ENCODE data around the gene NPLOC4.
"Not testable (repeated sequence)": the region's sequence is repeated elsewhere in the genome, so short reads cannot be mapped to it uniquely, and the experiment has no call there.

The NPLOC4 gene

GRCh38 chr17:81537856-81538555 is 98.9 kb downstream of the NPLOC4 start:
- peaks cover 10% of the 10 kb centered on the region for H3K27me3 Mint-ChIP-seq
- H3K4me3 Mint-ChIP-seq = no peak overlapping the region
- no peaks in the 10 kb centered on the region for H3K36me3 Mint-ChIP-seq (ENCODE audit: low read depth)
- H3K27ac Mint-ChIP-seq = no peak overlapping the region
- no peaks in the 10 kb centered on the region for H3K4me1 Mint-ChIP-seq (ENCODE audit: low read depth)
- H3K9me3 Mint-ChIP-seq = no peaks in the 10 kb centered on the region

DNA sequence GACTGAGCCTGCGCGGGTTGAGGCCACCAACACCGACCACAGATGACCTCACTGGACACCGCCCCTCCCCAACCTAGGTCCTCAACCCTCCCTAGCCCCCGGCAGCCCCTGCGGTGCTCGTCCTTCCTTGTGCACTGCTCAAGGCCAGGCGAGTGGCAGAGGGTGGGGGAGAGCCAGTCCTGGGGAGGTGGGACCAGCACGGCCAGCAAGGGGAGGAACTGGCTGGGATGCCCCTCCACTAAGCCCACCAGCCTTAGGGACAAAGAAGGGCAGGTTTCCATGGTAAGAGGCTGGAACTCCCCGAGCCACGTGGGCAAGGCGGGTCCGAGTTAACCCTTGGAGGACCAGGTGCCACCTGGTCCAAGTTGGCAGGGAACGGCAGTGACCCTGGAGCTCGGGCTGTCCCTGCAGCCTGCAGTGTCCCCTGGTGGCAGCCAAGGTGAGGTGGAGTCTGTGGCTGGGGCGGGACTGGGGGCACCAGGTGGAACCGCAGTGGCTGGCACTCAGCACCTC is 99.5 kb downstream of the NPLOC4 start:
- Mint-ChIP-seq H3K4me1 (ENCODE audit: low read depth) (no peaks in the 10 kb centered on the region), H3K9me3 (no peaks in the 10 kb centered on the region), H3K27ac (no peak overlapping the region), H3K36me3 (ENCODE audit: low read depth) (no peaks in the 10 kb centered on the region), H3K27me3 (peaks cover 10% of the 10 kb centered on the region), H3K4me3 (no peak overlapping the region)

DNA sequence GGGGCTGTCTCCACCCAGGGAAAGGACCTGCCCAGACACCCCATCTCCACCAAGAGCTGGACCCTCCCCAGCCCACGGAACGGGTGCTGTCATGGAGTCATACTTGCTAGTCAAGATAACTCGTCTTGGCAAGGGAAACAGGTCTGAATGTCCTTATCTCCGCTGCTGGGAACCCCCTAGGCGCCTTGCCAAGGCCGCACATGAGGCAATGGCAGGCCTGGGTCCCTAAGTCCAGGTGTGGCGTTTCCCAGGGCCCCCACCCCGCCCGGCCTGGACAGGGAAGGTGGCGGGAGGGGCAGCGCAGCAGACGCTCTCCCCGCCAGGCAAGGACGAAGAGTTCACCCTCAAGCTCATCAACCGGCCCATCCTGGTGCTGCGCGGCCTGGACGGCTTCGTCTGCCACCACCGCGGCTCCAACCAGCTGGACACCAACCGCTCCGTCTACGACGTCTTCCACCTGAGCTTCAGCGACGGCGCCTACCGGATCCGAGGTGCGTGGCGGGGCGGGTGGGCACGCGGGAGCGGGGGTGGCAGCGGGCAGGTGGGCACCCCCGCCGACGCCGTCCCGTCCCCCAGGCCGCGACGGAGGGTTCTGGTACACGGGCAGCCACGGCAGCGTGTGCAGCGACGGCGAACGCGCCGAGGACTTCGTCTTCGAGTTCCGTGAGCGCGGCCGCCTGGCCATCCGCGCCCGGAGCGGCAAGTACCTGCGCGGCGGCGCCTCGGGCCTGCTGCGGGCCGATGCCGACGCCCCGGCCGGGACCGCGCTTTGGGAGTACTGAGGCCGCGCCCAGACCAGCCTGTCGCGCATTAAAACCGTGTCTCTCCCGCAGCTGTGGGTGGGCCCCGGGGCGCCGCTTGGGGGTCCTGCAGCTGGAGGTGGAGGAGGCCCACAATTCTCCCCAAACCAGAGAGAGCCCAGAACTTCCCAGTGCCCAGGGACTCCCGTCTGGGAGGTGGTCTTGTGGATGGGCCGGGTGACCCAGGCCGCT is 100.3 kb downstream of the NPLOC4 start:
- Mint-ChIP-seq H3K9me3 (no peaks in the 10 kb centered on the region), H3K27ac (no peak overlapping the region), H3K4me1 (ENCODE audit: low read depth) (no peaks in the 10 kb centered on the region), H3K4me3 (no peak overlapping the region), H3K36me3 (ENCODE audit: low read depth) (no peaks in the 10 kb centered on the region), H3K27me3 (peaks cover 10% of the 10 kb centered on the region)

DNA sequence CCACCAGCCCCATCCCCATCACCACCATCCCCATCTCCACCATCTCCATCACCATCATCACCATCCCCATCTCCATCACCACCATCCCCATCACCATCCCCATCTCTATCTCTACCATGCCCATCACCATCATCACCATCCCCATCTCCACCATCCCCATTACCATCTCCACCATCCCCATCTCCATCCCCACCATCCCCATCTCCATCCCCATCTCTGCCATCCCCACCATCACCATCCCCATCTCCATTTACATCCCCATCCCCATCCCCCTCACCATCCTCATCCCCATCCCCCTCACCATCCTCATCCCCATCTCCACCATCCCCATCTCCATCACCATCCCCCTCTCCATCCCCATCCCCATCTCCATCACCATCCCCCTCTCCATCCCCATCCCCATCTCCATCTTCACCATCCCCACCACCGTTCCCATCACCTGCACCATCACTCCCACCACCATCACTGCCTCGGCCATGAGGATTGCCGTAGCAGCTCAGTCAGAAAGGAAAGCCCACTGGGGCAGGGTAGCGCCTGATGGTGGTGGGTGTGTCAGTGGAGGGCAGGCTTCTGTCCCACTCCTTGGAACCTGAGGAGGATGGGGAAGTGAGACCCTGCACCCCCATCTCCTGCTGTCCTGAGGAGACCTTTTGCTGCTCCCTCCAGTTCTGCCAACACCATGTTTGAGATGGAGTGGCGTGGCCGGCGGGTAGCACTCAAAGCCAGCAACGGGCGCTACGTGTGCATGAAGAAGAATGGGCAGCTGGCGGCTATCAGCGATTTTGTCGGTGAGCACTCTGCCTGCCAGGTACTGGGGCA is 101.2 kb downstream of the NPLOC4 start:
- Mint-ChIP-seq H3K27ac (no peak overlapping the region), H3K9me3 (no peaks in the 10 kb centered on the region), H3K4me1 (ENCODE audit: low read depth) (no peaks in the 10 kb centered on the region), H3K36me3 (ENCODE audit: low read depth) (no peaks in the 10 kb centered on the region), H3K27me3 (peaks cover 10% of the 10 kb centered on the region), H3K4me3 (no peak overlapping the region)

GRCh38 chr17:81535007-81535328 is 101.9 kb downstream of the NPLOC4 start:
- Mint-ChIP-seq H3K27ac (no peak overlapping the region), H3K27me3 (peaks cover 10% of the 10 kb centered on the region), H3K4me3 (no peak overlapping the region), H3K36me3 (ENCODE audit: low read depth) (no peaks in the 10 kb centered on the region), H3K4me1 (ENCODE audit: low read depth) (no peaks in the 10 kb centered on the region), H3K9me3 (no peaks in the 10 kb centered on the region)

DNA sequence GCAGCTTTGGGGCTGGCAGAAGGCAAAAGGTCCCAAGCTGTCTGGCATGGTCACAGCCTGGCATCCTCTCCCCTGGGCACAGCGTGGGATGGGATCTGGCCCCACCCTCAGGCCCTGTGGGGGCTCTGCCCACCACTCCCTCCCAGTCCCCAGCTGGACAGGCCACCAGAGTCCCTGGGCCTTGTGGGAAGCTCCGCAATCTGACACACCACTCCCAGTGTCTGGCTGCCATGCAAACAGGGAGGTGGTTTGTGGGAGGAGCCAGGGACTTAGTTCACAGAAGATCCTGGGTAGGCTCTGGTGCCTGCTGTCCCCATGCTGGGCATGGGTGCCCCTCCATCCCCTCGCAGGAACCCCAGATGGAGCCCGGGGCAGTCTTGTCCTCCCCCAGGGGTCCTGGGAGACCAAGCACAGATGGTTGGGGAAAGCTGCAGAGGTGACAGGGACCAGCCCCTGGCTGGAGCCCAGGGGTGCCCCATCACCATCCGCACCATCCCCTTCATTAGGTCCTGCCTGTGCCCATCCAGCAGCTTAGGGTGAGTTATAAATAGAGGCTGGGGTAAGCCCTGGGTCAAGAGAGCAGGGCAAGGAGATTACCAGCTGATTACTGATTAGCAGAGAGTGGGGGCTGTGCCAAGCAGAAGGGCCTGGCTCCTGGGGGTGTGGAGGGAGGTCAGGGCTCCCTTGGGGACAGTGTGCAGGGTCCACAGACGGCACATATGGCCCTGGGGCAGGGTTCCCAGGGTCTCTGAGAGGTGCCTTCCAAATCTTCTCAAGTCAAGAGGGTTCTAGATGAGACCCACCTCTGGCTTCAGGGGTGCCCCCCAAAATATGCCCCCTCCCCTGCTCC is 102.5 kb downstream of the NPLOC4 start:
- Mint-ChIP-seq H3K4me1 (ENCODE audit: low read depth) (no peaks in the 10 kb centered on the region), H3K27me3 (peaks cover 10% of the 10 kb centered on the region), H3K36me3 (ENCODE audit: low read depth) (no peaks in the 10 kb centered on the region), H3K27ac (no peak overlapping the region), H3K9me3 (no peaks in the 10 kb centered on the region), H3K4me3 (no peak overlapping the region)

DNA sequence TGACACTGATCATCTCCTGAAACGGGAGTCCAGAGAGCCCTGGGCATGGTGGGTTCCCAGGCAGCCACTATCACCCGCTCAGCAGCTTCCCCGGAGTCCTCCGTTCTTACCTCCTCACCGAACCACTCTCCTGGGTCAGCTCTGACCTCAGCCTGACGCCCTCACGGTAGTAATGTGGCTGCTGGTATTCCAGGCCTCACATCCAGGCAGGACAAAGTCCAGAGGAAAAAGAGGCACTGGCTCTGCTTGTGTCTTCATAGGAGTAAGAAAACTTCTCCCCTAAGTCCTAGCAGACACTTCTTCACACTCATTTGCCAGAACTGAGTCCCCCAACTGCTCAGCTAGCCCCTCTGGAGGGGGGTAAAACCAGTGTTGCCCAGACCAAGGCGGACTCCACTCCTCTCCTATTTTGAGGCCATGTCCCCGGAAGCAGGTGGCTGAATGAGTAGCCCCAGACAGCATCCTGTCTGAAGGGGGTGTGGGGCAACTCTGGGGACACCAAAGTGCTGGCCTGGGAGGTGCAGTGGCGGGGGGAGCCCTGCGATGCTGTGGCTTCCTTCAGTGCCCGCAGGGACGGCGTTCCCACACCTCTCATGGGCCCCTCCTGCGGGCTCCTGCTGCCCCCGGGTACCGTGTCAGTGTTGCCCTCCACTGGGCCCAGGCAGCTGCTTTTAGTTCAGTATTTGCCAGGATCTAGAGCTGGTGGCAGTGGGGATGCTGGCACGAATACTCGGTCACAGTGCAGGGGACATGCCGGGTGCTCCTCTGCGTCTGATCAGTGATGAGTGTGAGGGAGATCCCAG is 103.4 kb downstream of the NPLOC4 start:
- Mint-ChIP-seq H3K4me3 (no peak overlapping the region), H3K9me3 (no peaks in the 10 kb centered on the region), H3K27ac (no peak overlapping the region)

GRCh38 chr17:81532490-81533287 is 104.2 kb downstream of the NPLOC4 start:
- no peaks in the 10 kb centered on the region for H3K9me3 Mint-ChIP-seq
- H3K27ac Mint-ChIP-seq = no peak overlapping the region
- H3K4me1 Mint-ChIP-seq (ENCODE audit: low read depth) = no peaks in the 10 kb centered on the region
- H3K36me3 Mint-ChIP-seq (ENCODE audit: low read depth) = no peaks in the 10 kb centered on the region
- no peak overlapping the region for H3K4me3 Mint-ChIP-seq
- H3K27me3 Mint-ChIP-seq = peaks cover 6% of the 10 kb centered on the region

More for the DNA sequence above, 103.4 kb downstream of the NPLOC4 start:
- H3K36me3 Mint-ChIP-seq (ENCODE audit: low read depth) = no peaks in the 10 kb centered on the region
- peaks cover 10% of the 10 kb centered on the region for H3K27me3 Mint-ChIP-seq
- no peaks in the 10 kb centered on the region for H3K4me1 Mint-ChIP-seq (ENCODE audit: low read depth)

DNA sequence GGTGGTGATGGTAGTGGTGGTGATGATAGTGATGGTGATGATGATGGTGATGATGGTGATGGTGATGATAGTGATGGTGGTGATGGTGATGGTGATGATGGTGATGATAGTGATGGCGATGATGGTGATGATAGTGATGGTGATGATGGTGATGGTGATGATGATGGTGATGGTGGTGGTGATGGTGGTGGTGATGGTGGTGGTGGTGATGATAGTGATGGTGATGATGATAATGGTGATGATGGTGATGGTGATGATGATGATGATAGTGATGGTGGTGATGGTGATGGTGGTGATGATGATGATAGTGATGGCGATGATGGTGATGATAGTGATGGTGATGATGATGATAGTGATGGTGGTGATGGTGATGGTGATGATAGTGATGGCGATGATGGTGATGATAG is 104.9 kb downstream of the NPLOC4 start:
- not testable (repeated sequence) for H3K4me1 Mint-ChIP-seq (ENCODE audit: low read depth); H3K27ac Mint-ChIP-seq; H3K36me3 Mint-ChIP-seq (ENCODE audit: low read depth); H3K27me3 Mint-ChIP-seq; H3K4me3 Mint-ChIP-seq; H3K9me3 Mint-ChIP-seq

- not testable (repeated sequence) for H3K27ac Mint-ChIP-seq; H3K4me3 Mint-ChIP-seq; H3K36me3 Mint-ChIP-seq (ENCODE audit: low read depth); H3K4me1 Mint-ChIP-seq (ENCODE audit: low read depth); H3K27me3 Mint-ChIP-seq; H3K9me3 Mint-ChIP-seq
Observed at GRCh38 chr17:81531013-81531412, 105.9 kb downstream of the NPLOC4 start.

- H3K27ac Mint-ChIP-seq = no peak overlapping the region
- H3K4me3 Mint-ChIP-seq = no peak overlapping the region
- H3K9me3 Mint-ChIP-seq = no peaks in the 10 kb centered on the region
- H3K27me3 Mint-ChIP-seq = no peaks in the 10 kb centered on the region
- H3K4me1 Mint-ChIP-seq (ENCODE audit: low read depth) = no peaks in the 10 kb centered on the region
- H3K36me3 Mint-ChIP-seq (ENCODE audit: low read depth) = no peaks in the 10 kb centered on the region
Observed at GRCh38 chr17:81529437-81529803, 107.5 kb downstream of the NPLOC4 start.

DNA sequence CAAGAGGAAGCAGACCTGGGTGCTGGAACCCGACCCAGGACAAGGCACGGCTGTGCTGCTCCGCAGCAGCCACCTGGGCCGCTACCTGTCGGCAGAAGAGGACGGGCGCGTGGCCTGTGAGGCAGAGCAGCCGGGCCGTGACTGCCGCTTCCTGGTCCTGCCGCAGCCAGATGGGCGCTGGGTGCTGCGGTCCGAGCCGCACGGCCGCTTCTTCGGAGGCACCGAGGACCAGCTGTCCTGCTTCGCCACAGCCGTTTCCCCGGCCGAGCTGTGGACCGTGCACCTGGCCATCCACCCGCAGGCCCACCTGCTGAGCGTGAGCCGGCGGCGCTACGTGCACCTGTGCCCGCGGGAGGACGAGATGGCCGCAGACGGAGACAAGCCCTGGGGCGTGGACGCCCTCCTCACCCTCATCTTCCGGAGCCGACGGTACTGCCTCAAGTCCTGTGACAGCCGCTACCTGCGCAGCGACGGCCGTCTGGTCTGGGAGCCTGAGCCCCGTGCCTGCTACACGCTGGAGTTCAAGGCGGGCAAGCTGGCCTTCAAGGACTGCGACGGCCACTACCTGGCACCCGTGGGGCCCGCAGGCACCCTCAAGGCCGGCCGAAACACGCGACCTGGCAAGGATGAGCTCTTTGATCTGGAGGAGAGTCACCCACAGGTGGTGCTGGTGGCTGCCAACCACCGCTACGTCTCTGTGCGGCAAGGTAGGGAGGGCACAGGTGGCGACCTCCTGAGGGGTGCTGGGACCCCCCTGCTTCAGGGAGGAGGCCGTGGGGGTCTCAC is 108.1 kb downstream of the NPLOC4 start:
- Mint-ChIP-seq H3K27me3 (no peaks in the 10 kb centered on the region), H3K36me3 (ENCODE audit: low read depth) (no peaks in the 10 kb centered on the region), H3K9me3 (no peaks in the 10 kb centered on the region), H3K27ac (no peak overlapping the region), H3K4me3 (no peak overlapping the region), H3K4me1 (ENCODE audit: low read depth) (no peaks in the 10 kb centered on the region)
